HL-60/S4 treated with phorbol 12-myristate 13-acetate at 8.2 ng/mL for 4 days and 3 days (cell line): ENCODE results near the gene RSPH6A.
"Not testable (repeated sequence)": the region's sequence is repeated elsewhere in the genome, so short reads cannot be mapped to it uniquely, and the experiment has no call there.

Experiments used
- in situ Hi-C: fragments of 300-500 bp; cut with MboI; formaldehyde crosslinking; loops from 2 replicates; pipeline ENCODE4 v1.15.0; 2022; ENCODE audit warnings: low sequenced_read_pairs

Gene RSPH6A

GRCh38 chr19:45804140-45804958, 10.8 kb downstream of the RSPH6A start:
- in situ Hi-C loops = no loop called here

- in situ Hi-C loops = no loop called here
Measured at GRCh38 chr19:45801603-45802175, 13.4 kb downstream of the RSPH6A start.

GRCh38 chr19:45800070-45800553, 15.0 kb downstream of the RSPH6A start:
- in situ Hi-C loops = no loop called here

- in situ Hi-C loops = not testable (repeated sequence)
Measured at GRCh38 chr19:45799541-45799940, 15.6 kb downstream of the RSPH6A start.

- in situ Hi-C loops = no loop called here
Measured at GRCh38 chr19:45798995-45799517, 16.1 kb downstream of the RSPH6A start.

- in situ Hi-C loops = no loop called here
Measured at GRCh38 chr19:45794627-45795026, 20.5 kb downstream of the RSPH6A start.

GRCh38 chr19:45793876-45794275, 21.2 kb downstream of the RSPH6A start:
- in situ Hi-C loops = no loop called here

GRCh38 chr19:45793178-45793564, 21.9 kb downstream of the RSPH6A start:
- in situ Hi-C loops = no loop called here

- in situ Hi-C loops = no loop called here
Measured at GRCh38 chr19:45792470-45793177, 22.5 kb downstream of the RSPH6A start, which contains the start of gene DMWD. Gene DMWD, minus strand, starts transcription at chr19:45792845. Its CDS starts 89 bp downstream, at chr19:45792756.

- in situ Hi-C loops = no loop called here
Measured at GRCh38 chr19:45791744-45792469, 23.2 kb downstream of the RSPH6A start.

GRCh38 chr19:45790942-45791341, 24.2 kb downstream of the RSPH6A start:
- in situ Hi-C loops = no loop called here

GRCh38 chr19:45789035-45789786, 25.9 kb downstream of the RSPH6A start:
- in situ Hi-C loops = no loop called here

- in situ Hi-C loops = no loop called here
Measured at GRCh38 chr19:45786533-45786894, 28.6 kb downstream of the RSPH6A start.

GRCh38 chr19:45785781-45786532, 29.2 kb downstream of the RSPH6A start:
- in situ Hi-C loops = no loop called here

- in situ Hi-C loops = no loop called here
Measured at GRCh38 chr19:45785097-45785496, 30.0 kb downstream of the RSPH6A start.

GRCh38 chr19:45784096-45784495, 31.0 kb downstream of the RSPH6A start:
- in situ Hi-C loops = no loop called here

GRCh38 chr19:45782820-45783785, 32.0 kb downstream of the RSPH6A start:
- in situ Hi-C loops = no loop called here

- in situ Hi-C loops = no loop called here
Measured at GRCh38 chr19:45782162-45782691, 32.9 kb downstream of the RSPH6A start, which contains the start of gene DMPK. Gene DMPK, minus strand, starts transcription at chr19:45782490. Its CDS starts 138 bp downstream, at chr19:45782352.
